Prostate gland (tissue), 2 donors: Measurements from ENCODE around the gene ADAMTS14.

Source experiments
- POLR2A ChIP-seq: fragments of 450-650 bp; IDR thresholded peaks from one replicate; pipeline ENCODE4 v1.6.1; 2016; ENCODE audit warnings: antibody characterized with exemption, mild to moderate bottlenecking
- POLR2AphosphoS5 ChIP-seq: sonication (generic); formaldehyde crosslinking; IDR thresholded peaks from one replicate; pipeline ENCODE4 v1.6.1; 2017; ENCODE audit warnings: antibody characterized with exemption
- TF ChIP-seq, protein P1 (sequence below), 4 experiments: fragments of 200-600 bp in 2 of 4; fragments of 450-650 bp in 2 of 4; sonication (generic) in 2 of 4; IDR thresholded peaks; 1 replicate in 3 of 4; 2 replicates in 1 of 4; pipeline ENCODE4 v1.5.1; 2016 to 2019; ENCODE audit warnings: antibody characterized with exemption in 4 of 4, mild to moderate bottlenecking in 2 of 4, moderate library complexity in 2 of 4

DNA sequence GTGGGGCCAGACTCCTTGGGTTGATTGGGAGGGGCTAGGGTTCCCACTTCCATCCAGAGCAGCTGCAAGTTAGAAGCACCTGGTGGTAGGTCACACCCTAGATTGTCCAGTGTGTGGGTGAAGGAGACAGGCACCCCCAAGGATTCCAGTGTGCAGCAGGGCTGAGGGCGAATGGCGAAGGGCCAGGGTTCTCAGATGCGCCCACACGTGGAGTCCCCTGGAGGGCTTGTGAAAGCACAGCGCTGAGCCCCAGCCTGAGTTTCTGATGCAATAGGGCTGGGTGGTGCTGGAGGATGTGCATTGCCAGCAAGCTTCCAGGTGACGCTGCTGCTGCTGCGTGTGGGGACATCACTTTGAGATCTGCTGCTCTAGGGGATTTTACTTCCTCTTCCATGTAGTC lies 87.5 kb downstream of the ADAMTS14 start:
- TF ChIP-seq POLR2AphosphoS5 (no peak), POLR2A (no peak)
- TF ChIP-seq, protein P1, sequence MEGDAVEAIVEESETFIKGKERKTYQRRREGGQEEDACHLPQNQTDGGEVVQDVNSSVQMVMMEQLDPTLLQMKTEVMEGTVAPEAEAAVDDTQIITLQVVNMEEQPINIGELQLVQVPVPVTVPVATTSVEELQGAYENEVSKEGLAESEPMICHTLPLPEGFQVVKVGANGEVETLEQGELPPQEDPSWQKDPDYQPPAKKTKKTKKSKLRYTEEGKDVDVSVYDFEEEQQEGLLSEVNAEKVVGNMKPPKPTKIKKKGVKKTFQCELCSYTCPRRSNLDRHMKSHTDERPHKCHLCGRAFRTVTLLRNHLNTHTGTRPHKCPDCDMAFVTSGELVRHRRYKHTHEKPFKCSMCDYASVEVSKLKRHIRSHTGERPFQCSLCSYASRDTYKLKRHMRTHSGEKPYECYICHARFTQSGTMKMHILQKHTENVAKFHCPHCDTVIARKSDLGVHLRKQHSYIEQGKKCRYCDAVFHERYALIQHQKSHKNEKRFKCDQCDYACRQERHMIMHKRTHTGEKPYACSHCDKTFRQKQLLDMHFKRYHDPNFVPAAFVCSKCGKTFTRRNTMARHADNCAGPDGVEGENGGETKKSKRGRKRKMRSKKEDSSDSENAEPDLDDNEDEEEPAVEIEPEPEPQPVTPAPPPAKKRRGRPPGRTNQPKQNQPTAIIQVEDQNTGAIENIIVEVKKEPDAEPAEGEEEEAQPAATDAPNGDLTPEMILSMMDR (IDR thresholded peaks at IDR 0.05): no peak
